NCI-H1436 (cell line): Measurements from ENCODE around the gene UNC80.

Experiments
- DNase-seq: peaks from one replicate; lab custom pipeline; 2025; lab: John Stamatoyannopoulos, UW

The UNC80 gene

GRCh38 chr2:209806318-209806717 lies 34.7 kb downstream of the UNC80 start:
- DNase-seq = no peak

GRCh38 chr2:209808521-209808920 lies 36.9 kb downstream of the UNC80 start:
- DNase-seq = no peak

- DNase-seq = no peak
Observed at GRCh38 chr2:209809256-209809655, 37.6 kb downstream of the UNC80 start.

GRCh38 chr2:209817844-209818271 lies 46.2 kb downstream of the UNC80 start:
- DNase-seq = no peak

GRCh38 chr2:209818939-209819338 lies 47.3 kb downstream of the UNC80 start:
- DNase-seq = no peak

- DNase-seq = no peak
Observed at GRCh38 chr2:209821806-209822205, 50.2 kb downstream of the UNC80 start.

DNA sequence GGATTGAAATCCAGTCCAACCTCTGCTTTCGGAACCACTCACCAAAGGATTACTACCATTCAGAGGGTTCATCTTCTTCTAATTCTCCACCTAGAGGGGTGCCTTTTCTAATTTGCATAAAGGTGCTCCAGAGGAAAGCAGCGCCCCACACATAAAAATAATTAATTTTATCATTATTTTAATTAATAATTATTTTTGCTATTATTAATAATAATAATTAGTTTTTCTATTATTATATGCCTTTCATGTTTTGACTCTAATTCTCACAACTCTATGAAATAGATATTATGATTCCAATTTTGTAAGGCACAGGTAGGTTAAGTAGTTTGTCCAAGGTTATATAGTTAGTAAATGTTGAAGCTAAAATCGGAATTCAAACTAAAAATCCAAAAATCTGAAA lies 51.9 kb downstream of the UNC80 start:
- no peak for DNase-seq

- no peak for DNase-seq
Observed at GRCh38 chr2:209824391-209824790, 52.8 kb downstream of the UNC80 start.

DNA sequence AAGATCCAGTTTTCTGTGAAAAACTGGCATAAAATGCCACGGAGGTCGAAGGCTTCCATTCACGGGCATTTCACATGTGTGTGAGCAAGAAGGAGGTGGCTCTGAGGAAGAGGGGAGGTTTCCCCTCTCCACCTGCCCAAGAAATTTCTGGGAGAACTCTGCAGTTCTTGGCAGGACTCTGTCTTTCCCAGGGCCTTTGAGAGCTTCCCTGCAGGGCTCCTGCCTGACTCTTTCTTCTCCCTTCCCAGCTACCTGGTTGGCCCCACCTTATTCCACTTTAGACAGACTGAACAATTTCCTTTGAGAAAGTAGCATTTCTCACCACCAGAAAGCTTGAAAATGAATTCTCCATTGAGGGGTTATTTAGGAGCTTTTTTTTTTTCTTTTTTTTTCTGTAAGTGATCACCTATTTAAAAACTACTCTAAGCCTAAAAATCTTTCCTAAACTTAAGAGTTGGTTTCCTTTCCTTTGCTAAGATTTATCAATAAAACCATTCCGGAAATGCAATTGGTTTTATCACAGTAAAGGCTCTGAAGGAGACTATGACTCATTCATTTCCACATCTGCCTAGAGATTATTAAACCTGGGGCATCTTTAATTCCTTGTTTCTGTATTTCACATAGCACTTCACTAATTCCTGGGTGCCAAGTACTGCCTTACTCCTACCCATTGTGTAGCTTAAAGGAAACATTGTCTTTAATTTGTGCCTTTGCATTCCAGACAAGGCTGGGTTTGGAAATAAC lies 59.3 kb downstream of the UNC80 start:
- DNase-seq = no peak

DNA sequence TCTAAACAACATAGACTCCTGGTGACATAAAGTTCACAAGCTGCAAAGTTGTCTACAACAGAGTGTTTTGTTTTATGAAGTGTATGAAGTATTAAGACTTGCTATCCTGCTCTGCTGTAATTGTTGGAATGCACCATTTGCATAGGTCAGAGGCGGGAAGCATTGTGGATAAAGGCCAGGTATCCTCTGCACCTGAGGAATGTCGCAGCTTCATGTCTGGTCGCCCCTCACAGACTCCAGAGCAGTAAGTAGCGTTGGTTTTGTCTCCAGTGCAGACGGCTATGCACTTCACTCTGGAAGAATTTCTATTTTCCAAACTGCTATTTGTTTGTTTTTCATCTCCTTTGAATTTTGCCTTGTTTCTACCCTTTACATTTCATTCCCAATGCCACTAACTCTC lies 63.1 kb downstream of the UNC80 start:
- DNase-seq = no peak

DNA sequence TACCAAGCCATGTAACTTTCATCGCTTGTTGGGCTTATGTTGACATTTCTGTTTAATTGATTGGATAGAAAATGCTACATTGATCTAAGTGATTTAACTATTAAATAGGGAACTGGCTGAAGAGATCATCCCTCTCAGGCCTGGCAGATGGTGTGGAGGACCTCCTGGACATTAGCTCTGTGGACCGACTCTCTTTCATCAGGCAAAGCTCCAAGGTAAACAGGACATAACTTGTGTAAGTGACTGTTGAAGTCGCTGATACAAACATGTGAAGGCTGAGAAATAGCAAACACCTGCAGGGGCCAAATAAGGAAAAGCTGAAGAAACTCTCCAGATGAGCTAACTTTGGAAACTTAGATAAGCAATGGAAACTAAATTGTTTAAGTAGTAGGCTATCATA lies 68.8 kb downstream of the UNC80 start:
- no peak for DNase-seq

- no peak for DNase-seq
Observed at GRCh38 chr2:209845666-209846065, 74.0 kb downstream of the UNC80 start.

GRCh38 chr2:209864716-209865295 lies 93.2 kb downstream of the UNC80 start:
- no peak for DNase-seq

DNA sequence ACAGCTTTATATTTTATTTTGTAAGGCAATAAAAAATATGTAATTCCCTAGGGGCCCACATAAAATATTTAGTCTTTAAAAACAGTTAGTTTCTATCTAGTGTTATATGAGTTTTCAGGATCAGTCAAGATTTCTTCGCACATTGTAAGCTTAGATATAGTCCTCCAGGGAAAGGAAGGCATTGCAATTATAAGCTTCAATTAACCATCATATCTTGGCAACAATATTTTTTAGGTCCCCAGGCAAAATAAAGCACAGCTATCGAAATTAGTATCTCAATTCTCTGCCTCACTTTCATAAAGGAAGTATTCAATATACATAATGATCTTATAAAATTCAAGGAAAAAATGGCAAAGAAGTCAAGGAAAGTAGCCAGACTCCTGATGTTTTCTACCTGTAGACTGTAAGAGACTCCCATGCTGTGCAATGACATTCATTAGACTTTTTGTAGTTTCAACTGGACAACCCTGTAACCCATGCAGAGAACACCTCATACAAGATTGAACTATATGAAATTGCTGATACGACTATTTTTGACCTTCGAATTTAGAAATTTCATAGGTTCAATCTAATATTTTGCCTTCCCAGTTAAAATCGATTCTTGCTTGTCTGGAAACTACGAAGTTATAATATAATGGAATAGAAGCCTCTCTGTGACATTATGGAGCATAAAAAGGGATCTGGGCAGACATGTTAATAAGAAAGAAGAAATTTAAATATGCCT lies 96.8 kb downstream of the UNC80 start:
- no peak for DNase-seq

GRCh38 chr2:209870067-209870466 lies 98.4 kb downstream of the UNC80 start:
- no peak for DNase-seq

- no peak for DNase-seq
Observed at GRCh38 chr2:209872675-209873074, 101.0 kb downstream of the UNC80 start.

GRCh38 chr2:209875270-209875669 lies 103.6 kb downstream of the UNC80 start:
- no peak for DNase-seq

DNA sequence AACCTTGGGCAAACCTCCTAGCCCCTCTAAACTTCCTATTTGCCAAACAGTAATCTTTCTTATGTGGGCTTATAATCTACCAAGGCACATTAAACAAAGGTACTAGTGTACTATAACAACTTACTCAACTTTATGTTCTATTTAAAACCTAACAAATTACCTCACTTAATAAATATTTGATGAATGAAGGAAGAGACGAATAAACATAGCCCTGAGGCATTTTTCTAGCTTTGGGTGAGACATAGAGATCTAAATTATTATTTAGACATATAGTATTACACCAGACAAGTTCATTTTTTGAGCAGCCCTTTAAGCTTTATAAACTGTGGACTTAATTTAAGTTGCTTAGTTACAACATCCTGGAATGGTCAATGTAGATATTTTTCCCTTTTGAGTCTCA lies 104.6 kb downstream of the UNC80 start:
- DNase-seq = no peak

DNA sequence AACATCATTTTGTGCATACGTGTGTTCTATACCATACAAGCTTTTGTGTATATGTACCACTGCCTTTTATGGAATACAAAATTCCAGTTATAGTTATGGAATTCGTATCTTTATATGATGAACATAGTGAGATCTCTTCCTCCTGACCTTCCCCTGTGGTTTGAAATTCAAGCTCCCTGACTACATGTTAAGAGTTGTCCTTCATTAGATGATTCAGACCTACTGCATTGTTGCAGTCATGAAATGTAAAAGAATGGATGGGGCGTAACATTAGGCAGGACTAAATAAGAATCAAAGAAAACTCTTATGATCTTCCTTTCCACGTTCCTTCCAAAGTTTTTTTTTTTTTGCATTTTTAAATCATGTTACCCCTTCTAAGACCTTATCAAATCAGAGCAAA lies 107.1 kb downstream of the UNC80 start:
- DNase-seq = no peak

GRCh38 chr2:209900638-209901037 lies 129.0 kb downstream of the UNC80 start:
- DNase-seq = no peak

GRCh38 chr2:209901172-209901571 lies 129.5 kb downstream of the UNC80 start:
- no peak for DNase-seq

GRCh38 chr2:209905691-209906090 lies 134.1 kb downstream of the UNC80 start:
- no peak for DNase-seq

GRCh38 chr2:209907746-209908145 lies 136.1 kb downstream of the UNC80 start:
- DNase-seq = no peak
